Bone marrow (tissue), 2 donors: ENCODE data around the gene PXMP4.

Experiments used
- DNase-seq, 2 donors: peaks; one replicate each; lab custom pipeline; 2025; lab: John Stamatoyannopoulos, UW

PXMP4 gene

DNA sequence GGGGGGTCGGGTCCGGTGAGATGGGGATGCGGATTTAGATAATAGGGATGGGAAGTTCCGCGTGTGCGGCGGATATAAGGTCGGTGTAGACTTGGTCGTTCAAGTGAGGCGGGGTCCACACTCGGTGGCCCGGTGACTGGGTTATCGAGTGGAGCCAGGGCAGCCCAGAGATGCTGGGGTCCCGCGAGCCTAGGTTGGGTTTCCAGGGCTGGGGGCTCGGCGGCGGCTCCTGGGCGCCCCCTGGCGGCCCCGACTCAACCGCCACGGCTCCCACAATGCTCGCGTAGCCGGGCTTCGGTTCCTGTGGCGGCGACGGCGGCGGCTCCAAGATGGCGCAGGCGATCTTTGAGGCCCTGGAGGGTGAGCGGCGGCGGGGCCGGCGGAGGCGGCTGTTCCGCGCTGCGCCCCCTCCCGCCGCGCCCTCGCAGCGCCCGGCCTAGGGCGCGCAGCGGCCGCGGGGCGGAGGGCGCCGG, 11.6 kb upstream of the PXMP4 start, which contains the start of gene ZNF341:
ZNF341 (plus strand) TSS at position 304 of the 473 bp plus-strand sequence; CDS start at position 330, 26 bp downstream.
- DNase-seq: peak; percentile 70 to 90

DNA sequence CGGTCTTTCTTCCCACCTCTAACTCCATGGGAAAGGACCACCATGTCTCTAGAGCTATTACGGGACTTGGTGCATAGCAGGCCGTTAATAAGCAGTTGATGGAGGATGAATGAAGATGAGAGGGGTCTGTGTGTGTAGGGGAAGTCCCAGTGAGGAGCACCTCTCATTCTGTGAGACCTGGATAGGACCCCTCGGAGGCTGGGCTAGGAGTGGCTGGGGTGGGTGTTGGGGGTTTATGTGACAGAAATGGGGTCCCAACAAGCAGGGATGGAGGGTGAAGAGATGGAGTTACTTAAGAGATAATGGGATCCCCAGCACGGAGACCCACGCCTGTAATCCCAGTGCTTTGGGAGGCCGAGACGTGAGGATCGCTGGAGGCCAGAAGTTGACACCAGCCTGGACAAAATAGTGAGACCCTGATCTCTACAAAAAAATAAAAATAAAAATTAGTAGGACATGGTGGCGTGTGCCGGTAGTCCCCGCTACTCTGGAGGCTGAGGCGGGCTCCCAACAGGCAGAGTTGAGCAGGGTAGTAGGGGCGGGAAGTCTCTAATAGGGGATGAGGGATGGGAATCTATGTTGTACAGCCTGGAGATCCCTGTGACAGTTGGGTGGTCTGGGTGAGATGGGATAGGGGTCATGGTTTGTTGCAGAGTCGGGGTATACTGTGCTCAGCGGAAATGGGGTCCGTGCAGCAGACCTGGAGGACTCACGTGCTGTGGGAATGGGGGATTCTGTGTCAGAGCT, 11.0 kb upstream of the PXMP4 start:
- DNase-seq: no peak

DNA sequence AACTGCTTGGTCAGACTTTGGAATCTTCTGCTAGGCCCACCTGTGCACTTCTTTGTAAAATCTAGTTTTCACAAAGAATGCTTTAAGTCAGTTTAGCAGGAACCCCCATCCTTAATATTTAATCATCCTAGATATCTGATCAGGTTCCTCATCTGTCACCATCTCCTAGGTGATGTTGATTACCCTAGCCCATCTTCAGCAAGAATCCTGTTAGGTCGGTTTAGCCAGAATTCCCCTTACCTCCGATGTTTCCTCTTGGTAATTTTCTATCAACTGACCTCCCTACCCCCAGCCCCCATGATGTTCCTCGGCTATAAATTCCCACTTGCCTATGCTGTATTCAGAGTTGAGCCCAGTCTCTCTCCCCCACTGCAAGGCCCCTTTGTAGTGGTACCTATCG, 9.0 kb upstream of the PXMP4 start:
- no peak for DNase-seq

DNA sequence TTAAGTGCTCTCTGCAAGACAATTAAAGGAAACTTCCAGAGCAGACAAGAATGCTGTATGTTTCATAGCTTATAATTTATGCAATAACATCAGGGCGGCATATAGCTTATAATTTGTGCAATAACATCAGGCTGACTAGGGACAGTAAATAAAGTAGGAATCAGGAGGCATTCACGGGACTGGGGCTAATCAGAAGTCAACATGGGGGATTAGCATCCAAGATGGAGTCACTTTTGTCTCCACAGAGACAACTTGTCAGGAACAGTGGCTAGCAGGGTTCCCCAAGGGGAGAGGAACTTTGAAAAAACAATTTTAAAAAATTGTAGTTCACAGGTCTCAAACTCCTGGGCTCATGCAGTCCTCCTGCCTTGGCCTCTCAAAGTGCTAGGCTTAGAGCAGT, 8.4 kb upstream of the PXMP4 start:
- no peak for DNase-seq

DNA sequence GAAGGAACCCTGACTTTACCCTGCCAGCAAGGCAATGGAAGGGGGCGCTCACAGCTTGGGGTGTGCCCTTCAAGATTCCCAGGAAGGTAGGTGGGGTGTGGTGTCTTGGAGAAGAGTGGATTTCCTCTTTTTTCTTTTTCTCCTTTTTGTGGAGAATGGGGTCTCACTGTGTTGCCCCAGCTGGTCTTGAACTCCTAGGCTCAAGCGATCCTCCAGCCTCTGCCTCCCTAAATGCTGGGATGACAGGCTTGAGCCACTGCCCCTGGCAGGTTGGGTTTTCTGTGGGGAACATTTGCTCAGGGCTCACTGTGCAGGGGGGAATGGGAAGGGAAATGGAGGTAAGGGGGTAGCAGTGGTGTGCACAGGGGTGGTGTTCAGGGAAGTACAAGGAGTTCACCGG, 7.7 kb upstream of the PXMP4 start:
- DNase-seq: no peak

DNA sequence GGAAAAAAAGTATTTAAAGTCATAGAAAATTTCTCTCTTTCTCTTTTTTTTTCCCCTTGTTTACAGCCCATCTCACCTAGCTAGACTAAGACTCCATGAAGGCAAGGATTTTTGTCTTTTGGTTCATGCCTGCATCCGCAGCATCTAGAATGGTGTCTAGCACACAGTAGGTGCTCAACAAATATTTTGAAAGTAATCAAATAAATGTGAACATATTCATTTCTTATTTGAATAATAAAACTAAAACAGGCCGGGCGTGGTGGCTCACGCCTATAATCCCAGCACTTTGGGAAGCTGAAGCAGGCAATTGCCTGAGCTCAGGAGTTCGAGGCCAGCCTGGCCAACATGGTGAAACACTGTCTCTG, 7.0 kb upstream of the PXMP4 start:
- DNase-seq: no peak

DNA sequence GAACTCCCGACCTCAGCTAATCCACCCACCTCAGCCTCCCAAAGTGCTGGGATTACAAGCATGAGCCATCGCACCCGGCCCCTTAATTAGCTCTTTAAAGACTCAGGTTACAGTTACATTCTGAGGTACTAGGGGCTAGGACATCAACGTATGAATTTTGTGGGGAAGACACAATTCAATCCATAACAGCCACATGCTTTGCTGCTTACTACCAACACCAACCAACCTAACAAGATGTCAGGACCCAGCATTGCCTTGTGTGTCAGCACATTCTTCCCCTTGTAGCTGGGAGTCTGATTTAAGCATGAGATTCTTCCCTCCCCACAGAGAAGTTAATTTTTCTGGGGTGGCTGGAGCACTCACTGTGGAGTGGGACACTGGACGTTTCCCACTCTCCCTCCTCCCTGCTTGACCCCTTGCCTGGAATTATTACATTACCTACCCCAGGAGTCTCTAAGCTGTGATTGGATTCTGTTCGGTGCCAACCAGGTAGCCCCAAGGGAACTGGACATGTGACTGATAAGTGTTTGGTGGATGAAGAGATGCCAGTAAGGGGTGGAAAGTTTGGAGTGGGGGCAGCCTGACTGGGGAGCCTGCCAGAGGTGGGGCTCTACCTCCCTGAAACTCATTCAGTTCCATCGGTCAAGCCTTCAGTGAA, 5.6 kb upstream of the PXMP4 start:
- DNase-seq: no peak

DNA sequence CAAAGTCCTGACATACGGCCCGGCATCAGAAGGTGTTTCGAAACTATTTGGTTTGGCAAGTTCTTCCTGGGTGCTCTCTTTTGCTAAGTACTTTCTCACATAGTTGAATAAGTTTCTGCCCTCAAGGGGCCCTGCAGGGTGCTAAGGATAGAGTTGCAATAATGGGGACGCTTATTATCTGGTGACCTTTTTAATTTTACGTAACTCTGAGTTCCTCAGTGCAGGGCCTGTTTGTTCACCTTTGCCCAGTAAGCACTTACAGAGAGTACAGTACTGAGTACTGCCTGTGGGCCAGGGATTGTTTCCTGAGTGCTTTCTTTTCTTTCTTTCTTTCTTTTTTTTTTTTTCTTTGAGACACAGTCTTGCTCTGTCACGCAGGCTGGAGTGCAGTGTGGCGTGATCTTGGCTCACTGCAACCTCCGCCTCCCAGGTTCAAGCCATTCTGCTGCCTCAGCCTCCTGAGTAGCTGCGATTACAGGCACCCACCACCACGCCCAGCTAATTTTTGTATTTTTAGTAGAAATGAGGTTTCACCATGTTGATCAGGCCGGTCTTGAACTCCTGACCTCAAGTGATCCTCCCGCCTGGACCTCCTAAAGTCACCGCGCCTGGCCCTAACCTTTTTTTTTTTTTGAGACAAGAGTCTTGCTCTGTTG, 4.5 kb upstream of the PXMP4 start:
- peak in 1 of 2 donors; percentile 1 for DNase-seq

DNA sequence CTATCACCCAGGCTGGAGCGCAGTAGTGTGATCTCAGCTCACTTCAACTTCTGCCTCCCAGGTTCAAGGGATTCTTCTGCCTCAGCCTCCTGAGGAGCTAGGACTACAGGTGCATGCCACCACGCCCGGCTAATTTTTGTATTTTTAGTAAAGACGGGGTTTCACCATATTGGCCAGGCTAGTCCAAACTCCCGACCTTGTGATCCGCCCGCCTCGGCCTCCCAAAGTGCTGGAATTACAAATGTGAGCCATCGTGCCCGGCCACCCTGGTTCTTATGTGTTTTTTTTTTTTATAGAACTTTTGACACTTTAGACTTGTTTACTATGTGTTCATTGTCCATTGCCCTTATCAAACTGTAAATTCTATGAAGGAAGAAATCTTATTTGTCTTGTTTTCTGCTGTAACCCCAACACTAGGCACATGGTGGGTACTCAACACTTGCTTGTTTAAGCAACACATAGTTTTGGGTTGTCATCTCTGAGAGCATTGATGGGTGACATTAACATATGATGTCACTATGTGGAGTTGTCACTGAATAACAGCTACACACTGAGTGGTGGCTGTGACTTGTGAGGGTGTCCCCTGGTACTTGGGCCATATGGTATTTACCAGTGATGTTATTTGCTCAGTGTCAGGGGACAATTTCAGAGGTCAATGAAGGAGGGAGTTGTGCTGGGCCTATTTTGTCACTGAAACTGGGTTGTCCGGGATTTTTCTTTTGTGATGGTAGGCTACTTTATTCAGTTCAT, 1.5 kb upstream of the PXMP4 start:
- DNase-seq: no peak

DNA sequence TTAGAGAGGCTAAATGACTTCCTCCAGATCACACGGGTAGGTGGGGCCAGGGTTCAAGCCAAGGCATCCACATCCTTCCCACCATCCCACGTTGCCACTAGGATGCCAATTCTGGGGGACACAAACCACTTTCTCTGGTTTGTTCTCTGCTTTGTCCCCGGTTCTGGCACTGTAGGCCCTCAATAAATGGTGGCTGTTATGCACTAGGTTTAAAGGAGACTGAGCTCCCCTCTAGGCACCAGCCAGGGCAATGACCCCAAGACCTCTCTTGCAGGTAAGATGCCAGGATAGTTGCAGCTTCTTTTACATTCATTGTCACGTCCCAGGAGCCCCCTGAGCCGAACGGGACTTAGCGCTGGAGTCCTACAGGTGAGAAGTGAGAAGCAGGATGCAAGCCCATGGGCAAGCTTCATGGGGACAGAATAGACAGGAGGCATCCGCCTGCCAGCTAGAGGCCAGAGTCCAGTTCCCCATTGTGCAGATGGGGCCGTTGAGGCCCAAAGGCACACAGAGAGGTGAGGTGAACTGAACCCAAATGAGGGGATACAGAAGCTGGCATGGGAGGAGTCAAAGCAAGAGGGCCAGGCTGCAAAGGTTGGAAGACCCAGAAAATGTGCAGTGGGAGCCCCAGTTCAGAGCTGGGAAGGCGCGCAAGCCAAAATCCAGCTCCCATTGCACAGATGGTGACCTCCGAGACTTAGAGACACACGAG, 677 bp downstream of the PXMP4 start:
- no peak for DNase-seq

DNA sequence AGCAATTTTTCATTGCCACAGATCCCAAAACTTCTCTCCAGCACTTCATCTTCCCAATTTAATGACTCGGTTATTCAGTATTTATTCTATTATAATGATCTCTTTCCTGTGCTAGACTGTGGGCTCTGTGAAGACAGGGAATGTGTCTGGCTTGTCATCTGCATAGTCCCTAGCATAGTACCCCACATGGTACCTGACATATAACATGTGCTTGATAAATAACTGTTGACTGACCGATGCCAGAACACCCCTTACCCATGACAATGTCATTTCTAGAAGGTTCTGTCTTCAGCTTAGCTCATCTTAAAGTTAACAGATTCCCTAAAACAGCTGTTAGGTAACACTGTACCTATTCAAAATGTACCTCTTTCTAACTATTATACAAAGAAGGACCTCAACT, 3.6 kb downstream of the PXMP4 start:
- no peak for DNase-seq

DNA sequence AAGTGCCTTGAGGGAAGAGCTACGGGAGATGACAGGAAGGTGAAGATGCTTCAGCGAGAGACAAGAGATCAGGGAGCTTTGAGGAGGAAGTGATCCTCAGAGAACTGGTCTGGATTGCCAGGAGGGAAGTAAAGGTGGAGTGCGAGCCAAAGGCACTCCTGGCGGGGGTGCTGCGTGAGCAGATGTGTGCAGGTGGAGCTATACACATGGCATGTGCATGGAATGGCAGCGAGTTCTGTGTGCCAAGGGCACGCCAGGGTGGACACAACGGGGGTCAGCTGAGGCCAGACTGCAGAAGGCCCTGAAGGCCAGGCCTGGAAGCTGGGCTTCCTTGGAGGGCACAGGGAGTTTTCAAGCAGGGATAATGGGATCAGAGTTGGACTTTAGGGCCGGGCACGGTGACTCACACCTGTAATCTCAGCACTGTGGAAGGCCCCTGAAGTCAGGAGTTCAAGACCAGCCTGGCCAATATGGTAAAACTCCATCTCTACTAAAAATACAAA, 6.2 kb downstream of the PXMP4 start:
- no peak for DNase-seq

DNA sequence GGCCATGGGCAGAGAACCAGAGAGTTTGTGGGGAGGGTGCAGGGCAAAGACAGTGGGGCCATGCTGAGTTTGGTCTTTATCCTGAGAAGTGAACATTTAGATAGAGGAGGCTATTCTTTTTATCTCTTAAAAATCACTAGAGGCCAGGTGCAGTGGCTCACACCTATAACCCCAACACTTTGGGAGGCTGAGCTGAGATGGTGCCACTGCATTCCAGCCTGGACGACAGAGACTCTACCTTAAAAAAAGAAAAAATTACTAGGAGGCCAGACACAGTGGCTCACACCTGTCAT, 8.7 kb downstream of the PXMP4 start:
- no peak for DNase-seq

DNA sequence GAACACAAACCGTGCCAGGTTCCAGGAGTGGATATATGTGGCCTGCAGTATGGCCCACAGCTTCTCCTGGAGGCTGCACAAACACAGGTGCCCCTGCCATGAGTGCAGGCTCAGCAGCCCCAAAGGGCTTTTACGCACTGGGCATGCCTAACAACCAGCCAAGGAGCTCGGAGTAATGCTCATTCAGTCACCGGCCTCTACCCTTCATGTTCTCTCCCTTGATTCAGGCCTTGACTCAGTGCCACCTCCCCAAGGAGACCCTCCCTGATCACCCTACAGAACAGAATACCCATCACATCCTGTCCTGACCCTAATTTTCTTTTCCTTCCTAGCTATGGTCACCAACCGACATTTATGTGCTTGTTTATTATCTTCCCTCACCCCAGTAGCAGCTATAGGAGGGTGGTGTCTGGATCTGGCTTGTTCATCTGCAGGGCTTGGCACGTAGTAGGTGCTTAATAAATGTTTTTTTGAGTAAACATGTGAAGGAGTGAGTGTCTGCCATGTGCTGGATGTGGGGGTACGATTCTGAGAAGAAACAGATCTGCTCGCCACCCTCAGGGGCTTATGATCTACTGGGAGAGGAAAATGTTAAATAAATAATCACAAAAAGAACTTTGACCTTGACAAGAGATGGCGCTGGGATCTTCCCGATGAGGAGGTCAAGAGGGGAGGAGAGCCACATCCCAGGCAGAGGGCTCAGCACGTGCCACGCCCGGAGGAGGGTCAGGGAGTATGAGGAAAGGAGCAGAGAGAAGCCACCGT, 9.2 kb downstream of the PXMP4 start:
- no peak for DNase-seq

DNA sequence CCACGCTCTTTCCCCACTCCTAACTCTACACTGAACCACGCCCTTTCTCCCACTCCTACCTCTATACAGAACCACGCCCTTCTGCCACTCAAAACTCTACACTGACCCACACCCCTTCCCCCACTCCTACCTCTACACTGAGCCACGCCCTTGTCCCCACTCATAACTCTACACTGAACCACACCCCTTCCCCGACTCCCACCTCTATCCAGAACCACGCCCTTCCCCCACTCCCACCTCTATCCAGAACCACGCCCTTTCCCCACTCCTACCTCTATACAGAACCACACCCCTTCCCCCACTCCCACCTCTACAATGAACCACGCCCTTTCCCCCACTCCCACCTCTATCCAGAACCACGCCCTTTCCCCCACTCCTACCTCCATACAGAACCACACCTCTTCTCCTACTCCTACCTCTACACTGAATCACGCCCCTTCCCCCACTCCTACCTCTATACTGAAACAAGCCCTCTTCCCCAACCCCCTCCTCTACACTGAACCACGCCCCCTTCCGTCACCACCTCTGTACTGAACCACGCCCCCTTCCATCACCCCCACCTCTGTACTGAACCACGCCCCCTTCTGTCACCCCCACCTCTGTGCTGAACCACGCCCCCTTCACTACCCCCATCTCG, 10.1 kb downstream of the PXMP4 start:
- no peak for DNase-seq

DNA sequence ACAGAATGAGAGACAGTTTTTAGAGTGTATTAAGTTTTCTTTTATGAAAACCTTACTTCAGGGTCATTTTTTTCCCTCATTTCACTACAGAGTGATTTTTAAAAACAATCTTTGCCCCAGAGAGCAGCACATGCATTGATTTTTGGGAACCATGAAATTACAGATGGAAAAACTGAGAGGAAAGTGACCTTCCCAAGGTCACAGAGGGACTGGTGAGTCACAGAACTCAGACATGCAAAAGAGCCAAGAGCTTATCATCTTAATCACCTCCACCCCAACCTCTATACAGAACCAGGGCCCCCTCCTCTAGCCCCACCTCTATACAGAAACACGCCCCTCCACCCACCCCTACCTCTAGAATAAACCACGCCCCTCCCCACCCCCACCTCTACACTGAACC, 10.7 kb downstream of the PXMP4 start:
- no peak for DNase-seq

DNA sequence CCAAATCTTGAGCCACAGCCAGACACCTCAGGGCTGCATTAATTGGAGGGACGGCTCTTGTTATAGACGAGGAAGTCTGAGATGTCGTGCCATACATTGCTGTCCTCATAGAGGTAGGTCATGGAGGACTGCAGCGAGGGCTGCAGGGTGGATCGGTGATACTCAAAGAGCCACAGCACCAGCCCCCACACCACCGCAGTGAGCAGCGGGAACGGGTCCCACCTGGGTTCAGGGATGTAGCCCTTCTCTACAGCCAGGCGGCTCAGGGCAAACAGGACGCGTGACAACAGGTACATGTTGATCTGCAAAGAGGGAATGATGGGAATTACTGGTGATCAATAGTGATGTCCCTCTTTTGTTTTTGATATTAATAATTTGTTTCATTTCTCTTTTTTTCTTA, 12.4 kb downstream of the PXMP4 start:
- DNase-seq: no peak

DNA sequence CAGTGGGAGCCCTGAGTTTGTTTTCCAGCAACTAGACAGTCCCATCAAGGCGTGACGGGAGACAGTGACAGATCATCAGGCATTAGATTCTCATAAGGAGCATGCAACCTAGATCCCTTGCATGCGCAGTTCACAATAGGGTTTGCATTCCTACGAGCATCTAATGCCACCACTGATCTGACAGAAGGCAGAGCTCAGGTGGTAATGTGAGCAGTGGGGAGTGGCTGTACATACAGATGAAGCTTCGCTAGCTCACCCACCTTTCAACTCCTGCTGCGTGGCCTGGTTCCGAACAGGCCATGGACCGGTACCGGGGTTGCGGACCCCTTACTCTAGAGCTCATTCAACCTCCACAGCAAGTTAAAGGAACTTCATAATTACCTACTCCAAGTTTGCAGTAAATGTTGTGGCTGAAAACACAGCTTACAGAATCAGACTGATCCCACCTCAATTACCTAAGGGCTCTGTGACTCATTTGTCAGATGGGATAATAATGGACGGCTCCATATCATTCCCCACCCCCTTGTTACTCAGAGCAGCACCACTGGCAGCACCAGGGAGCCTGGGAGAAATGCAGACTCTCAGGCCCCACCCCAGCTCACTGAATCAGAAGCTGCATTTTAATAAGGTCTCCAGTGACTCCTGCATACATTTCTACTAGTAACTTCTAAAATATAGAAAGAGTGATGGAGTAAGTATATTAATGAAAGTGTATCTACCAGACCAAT, 15.7 kb downstream of the PXMP4 start:
- no peak for DNase-seq

DNA sequence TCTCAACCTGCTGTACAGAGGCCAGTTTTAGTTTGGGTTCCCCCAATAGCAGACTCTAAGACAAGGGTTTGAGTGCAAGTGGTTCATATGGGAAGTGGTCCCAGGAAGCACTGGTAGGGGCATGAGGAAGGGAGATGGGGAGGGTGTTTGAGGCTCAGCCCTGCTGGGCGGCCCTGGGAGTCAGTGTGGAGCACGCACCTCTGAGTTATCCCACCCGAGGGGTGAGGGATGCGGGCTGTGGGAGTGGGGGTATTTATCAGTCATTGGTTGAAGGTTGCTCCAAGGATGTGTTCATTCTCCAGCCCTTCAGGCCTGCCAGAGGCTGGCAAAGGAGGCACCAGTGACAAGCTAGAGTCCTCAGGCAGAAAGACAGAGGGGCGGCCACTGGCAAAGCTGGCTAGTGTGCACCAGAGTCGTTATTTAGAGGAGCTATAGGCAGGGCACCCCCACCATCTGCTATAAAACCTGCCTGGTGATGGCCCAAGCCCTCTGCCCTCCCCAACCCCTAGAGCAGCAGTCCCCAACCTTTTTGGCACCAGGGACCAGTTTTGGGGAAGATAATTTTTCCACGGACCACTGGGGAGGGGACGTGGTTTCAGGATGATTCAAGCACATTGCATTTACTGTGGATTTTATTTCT, 16.5 kb downstream of the PXMP4 start:
- DNase-seq: no peak
